Erythroblast (primary cell): ENCODE data around the gene TXNDC12.

Source experiments
- GATA1 ChIP-seq: IDR thresholded peaks from 2 replicates; pipeline ENCODE4 v1.6.1; 2011; ENCODE audit warnings: low read depth, mild to moderate bottlenecking, control low read depth, low read length, moderate library complexity
- POLR2A ChIP-seq: IDR thresholded peaks from 2 replicates; pipeline ENCODE4 v1.6.1; 2011; ENCODE audit warnings: mild to moderate bottlenecking, low read length

DNA sequence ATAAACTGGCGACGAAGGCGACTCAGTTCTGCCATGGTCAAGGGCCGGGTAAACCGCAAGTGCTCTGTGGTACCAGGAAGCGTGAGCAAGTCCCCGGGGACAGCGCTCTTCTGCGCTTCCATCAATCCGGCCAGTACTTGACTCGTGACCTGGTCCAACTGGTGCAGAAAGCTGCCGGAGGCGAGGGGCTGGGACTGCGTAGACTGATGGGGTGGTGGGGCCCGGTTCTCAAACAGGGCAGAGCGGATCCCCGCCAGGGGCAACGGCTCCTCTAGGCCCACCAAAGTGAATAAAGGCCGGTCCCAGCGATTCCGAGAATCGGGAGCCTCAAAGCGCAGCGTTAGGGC is 22.2 kb downstream of the TXNDC12 start:
- TF ChIP-seq POLR2A (no peak), GATA1 (no peak)
